ENCODE data around the gene ADAM19. TPM values are rescaled to one million over a fixed set of nuclear protein-coding genes. Genes with fewer than 3 reads are reported as not detected.

Gene ADAM19
- total and polyA plus RNA-seq, 2 of the 4 experiments (the other 2 are of a cell fraction): 35.5 to 49.2 TPM

GRCh38 chr5:157470631-157471030, 104.9 kb downstream of the ADAM19 start:
- no peak overlapping the region for H2BK20ac ChIP-seq (ENCODE audit: low read depth, low read length)
- peaks cover 28% of the 10 kb centered on the region for H3K9me1 ChIP-seq (ENCODE audit: insufficient read depth, low read length)
- H2BK5ac ChIP-seq (ENCODE audit: low read depth, low read length, poor library complexity, severe bottlenecking): no peak overlapping the region
- in situ Hi-C loops (cut with MboI; ENCODE audit: low sequenced_read_pairs): no loop called here
- H4K91ac ChIP-seq (ENCODE audit: insufficient read depth, low read depth, low read length): no peak overlapping the region
- H3K36me3 ChIP-seq (ENCODE audit: control insufficient read depth, insufficient read depth, low read length): peaks cover 4% of the 10 kb centered on the region
- TF ChIP-seq RAD21 (IDR thresholded peaks at IDR 0.05; ENCODE audit: low read length) (no peak), MXI1 (IDR thresholded peaks at IDR 0.05; ENCODE audit: borderline replicate concordance, low read depth, low read length) (no peak), USF2 (IDR thresholded peaks at IDR 0.05; ENCODE audit: low read depth, low read length) (no peak), FOS (IDR thresholded peaks at IDR 0.05; ENCODE audit: low read depth, low read length) (no peak), BHLHE40 (IDR thresholded peaks at IDR 0.05; ENCODE audit: low read depth, low read length) (no peak), NFE2L2 (IDR thresholded peaks at IDR 0.05; ENCODE audit: low read depth, low read length) (no peak), ELK1 (IDR thresholded peaks at IDR 0.05; ENCODE audit: borderline replicate concordance, low read depth, low read length) (no peak), CHD1 (IDR thresholded peaks at IDR 0.05; ENCODE audit: low read depth, low read length) (no peak), CTCF (conservative IDR thresholded peaks at IDR 0.05; ENCODE audit: low read depth, low read length) (no peak)
- H2AK5ac ChIP-seq (ENCODE audit: low read depth, low read length): no peak overlapping the region
- no peak overlapping the region for H3K4me3 ChIP-seq (ENCODE audit: insufficient read depth, low read depth, low read length)
- H3K9ac ChIP-seq (ENCODE audit: low read depth, low read length): no peak overlapping the region
- no peak for ATAC-seq (ENCODE audit: low read depth)
- no peak overlapping the region for H3K18ac ChIP-seq (ENCODE audit: low read depth, low read length)
- H3K79me1 ChIP-seq (ENCODE audit: low read depth in 1 of 2, low read length in 2 of 2): peaks cover 4 to 28% of the 10 kb centered on the region in 2 experiments
- H3K56ac ChIP-seq (ENCODE audit: extremely low read depth, insufficient read depth, low read length): no peak overlapping the region
- no peak overlapping the region for H4K5ac ChIP-seq (ENCODE audit: low read depth, low read length)
- no peak overlapping the region for H2BK120ac ChIP-seq (ENCODE audit: low read depth, low read length)
- H3K27me3 ChIP-seq (ENCODE audit: control insufficient read depth, insufficient read depth, low read length): no peaks in the 10 kb centered on the region
- H3K27ac ChIP-seq (ENCODE audit: insufficient read depth, low read length): no peak overlapping the region
- DNase-seq: no peak
- POLR2A ChIA-PET (ENCODE audit: unreplicated experiment): no interaction called here
- WGBS, 2 experiments (ENCODE audit: extremely low coverage in 2 of 2, insufficient read length in 1 of 2): no CpG with 5 or more reads among the region's 1 CpG
- H3K4me2 ChIP-seq (ENCODE audit: low read depth, low read length): no peak overlapping the region
- no peak overlapping the region for H2BK15ac ChIP-seq (ENCODE audit: low read depth, low read length)
- H3K14ac ChIP-seq (replicated peaks; ENCODE audit: low read depth, low read length): no peak overlapping the region
- no peak overlapping the region for H2AK9ac ChIP-seq (replicated peaks; ENCODE audit: low read depth, low read length, poor library complexity)
- no peaks in the 10 kb centered on the region for H4K20me1 ChIP-seq (ENCODE audit: insufficient read depth, low read length)
- BruUV-seq (replicated peaks): no TSS peak
- intact Hi-C loops (cut with micrococcal nuclease): no loop called here
- H4K8ac ChIP-seq (ENCODE audit: low read depth in 2 of 2, low read length in 2 of 2): peak overlapping the region in 1 of 2 experiments; percentile 10; a peak in 1 of 4 replicates
- no peaks in the 10 kb centered on the region for H3K9me3 ChIP-seq (ENCODE audit: control insufficient read depth, insufficient read depth, low read length)
- no peak overlapping the region for H3K23ac ChIP-seq (ENCODE audit: low read depth, low read length)
- H3K4me1 ChIP-seq (ENCODE audit: control insufficient read depth, insufficient read depth, low read length): peaks cover 9% of the 10 kb centered on the region; the same call in 1 of the 2 replicates
- H3K4ac ChIP-seq (ENCODE audit: low read depth, low read length): 0 out of 2 replicates have a peak overlapping the region, but pooled peaks have one; percentile 42
- no peak overlapping the region for H2AFZ ChIP-seq (replicated peaks; ENCODE audit: low read length, poor library complexity)
- dilution Hi-C loops (cut with HindIII; ENCODE audit: low sequenced_read_pairs, unreplicated experiment): no loop called here
- CTCF ChIA-PET: interaction anchor here (1.1 to 2.3 kb wide), 4 partner anchors 38 to 248 kb away, joined by 4 to 14 read pairs (median 6); no protein-coding TSS in a partner anchor
